Medulla oblongata (tissue), 1 donor: ENCODE results near the gene TCF23.
A peak's percentile ranks its signal among the peaks of the same experiment; 100 is the strongest.
"Not testable (repeated sequence)": the region's sequence is repeated elsewhere in the genome, so short reads cannot be mapped to it uniquely, and the experiment has no call there.

Experiments used
- DNase-seq: peaks from one replicate; pipeline ENCODE4 v3.0.0-alpha.2; 2015; ENCODE audit errors: extremely low spot score

TCF23 gene

DNA sequence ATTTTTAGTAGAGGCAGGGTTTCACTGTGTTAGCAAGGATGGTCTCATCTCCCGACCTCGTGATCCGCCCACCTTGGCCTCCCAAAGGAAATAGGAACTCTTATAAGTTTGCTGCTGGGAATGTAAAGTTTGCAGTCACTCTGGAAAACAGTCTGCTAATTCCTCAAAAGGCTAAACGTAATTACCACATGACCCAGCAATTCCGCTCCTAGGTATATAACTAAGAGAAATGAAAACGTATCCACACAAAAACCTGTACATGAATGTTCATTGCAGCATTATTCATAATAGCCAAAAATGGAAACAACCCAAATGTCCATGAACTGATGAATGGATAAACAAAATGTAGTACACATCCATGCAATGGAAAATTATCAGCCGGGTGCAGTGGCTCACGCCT, 41.2 kb downstream of the TCF23 start:
- no peak for DNase-seq

DNA sequence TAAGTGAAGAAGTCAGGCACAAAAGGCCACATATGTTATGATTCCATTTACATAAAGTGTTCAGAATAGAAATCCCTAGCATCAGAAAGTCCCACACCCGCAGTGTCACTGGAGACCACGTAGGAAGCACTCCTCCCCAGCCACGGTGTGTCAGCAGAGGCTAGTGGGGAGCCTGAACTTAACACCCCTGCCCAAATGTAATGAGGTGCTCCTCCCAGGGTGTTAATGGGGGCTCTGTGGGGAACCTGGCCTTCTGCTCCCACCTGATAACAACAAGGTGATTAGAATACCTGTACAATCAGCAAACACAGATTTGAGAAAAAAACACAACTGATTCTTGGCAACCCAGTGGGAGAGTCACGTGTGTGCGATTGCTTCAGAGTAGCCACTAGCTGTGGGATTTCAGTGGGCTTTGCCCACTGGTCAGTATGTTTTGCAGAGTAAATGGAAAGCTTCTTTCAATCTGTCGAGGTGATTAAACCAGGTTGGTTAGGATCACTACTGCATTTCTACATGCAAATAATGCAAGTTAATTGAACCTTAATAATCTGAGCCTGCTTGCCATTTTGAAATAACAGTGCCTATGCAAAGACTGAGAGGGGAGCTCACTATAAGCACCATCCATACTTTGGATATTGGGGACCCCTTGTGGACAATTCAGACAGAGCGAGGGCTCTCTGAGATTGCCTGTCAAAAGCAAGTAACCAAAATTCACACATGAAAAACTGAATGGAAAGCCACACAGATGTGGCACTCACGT, 42.4 kb downstream of the TCF23 start:
- peak; percentile 66 for DNase-seq

DNA sequence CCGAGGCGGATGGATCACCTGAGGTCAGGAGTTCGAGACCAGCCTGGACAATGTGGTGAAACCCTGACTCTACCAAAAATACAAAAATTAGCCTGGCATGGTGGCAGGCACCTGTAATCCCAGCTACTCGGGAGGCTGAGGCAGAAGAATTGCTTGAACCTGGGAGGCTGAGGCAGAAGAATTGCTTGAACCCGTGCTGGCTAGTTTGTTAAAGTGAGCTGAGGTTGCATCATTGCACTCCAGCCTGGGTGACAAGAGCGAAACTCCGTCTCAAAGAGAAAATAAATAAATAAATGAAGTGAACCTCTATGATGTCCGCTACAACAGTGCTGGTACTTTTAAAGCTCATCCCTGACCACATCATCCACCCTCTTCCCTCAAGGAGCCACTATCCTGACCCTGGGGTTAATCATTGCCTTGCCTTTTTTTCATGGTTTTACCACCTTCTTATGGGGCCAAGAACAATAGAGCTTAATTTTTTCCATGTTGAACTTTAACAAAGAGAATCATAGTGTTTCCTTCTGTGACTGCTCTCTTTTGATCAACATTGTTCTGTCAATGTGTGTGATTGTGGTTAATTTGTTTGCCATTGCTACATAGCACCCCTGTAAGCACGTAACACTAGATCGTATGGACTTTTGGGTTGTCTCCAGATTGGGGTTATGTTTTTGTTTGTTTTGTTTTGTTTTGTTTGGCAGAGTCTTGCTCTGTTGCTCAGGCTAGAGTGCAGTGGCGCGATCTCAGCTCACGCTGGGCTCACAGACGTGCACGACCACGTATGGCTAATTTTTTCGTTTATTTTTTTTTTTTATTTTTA, 45.9 kb downstream of the TCF23 start:
- DNase-seq = no peak

DNA sequence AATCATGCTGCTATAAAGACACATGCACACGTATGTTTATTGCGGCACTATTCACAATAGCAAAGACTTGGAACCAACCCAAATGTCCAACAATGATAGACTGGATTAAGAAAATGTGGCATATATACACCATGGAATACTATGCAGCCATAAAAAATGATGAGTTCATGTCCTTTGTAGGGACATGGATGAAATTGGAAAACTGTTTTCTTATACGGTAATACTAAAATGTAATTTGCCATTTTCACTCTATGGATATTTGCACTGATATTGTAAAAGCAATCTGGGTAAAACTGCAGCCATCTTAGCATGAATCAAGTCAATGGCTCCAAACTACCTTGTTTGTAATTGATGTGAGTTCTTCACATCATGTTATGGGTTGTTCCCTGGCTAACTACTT, 47.0 kb downstream of the TCF23 start:
- DNase-seq = not testable (repeated sequence)

DNA sequence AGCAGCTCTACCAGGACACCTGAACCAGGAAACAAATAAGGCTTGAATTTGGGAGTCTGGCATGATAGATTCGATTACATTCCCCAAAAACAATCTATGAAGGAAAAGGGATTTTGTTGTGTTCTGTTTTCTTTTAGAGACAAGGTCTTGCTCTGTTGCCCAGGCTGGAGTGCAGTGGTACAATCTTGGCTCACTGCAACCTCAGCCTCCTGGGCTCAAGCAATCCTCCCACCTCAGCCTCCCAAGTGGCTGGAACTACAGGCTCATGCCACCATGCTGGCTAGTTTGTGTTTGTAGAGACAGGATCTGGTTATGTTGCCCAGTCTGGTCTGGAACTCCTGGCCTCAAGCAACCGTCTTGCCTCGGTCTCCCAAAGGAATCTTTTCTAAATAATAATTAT, 49.3 kb downstream of the TCF23 start:
- not testable (repeated sequence) for DNase-seq

DNA sequence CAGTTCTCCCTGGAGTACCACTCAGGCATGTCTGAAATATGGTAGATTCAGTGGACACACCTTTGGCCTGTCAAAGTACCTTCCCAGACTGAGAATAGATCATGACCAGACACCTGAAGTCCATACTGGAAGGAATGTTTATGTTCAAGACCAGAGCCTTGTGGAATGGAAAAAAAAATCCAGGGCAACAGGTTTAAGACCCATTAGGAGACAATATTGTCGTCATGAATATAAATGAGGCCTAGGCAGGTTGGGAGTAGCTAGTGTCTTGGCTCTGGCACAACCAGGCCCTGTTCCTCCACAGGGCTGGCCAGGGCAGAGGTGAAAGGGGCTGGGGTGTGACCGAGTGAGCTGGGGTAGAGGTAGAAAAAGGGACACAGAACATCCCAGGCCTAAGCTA, 49.8 kb downstream of the TCF23 start:
- DNase-seq = no peak

DNA sequence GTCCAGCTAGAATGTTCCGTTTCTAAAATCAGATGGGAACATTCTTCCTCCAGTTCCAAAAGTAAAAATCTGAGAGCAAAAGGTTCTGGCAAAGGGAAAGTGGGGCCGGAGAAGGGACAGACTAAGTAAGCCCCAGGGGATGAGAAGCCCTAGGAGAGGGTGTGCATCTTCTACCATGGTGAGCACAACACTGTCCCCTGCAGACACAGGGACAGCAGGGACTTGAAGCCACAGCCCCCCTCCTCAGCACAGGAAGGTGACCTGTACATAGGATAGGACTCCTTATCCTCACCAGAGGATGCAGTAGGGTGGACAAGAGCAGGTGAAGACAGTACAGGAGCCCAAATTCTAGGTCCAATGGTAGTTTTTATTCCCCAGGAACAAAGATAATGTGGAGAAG, 50.4 kb downstream of the TCF23 start:
- no peak for DNase-seq

DNA sequence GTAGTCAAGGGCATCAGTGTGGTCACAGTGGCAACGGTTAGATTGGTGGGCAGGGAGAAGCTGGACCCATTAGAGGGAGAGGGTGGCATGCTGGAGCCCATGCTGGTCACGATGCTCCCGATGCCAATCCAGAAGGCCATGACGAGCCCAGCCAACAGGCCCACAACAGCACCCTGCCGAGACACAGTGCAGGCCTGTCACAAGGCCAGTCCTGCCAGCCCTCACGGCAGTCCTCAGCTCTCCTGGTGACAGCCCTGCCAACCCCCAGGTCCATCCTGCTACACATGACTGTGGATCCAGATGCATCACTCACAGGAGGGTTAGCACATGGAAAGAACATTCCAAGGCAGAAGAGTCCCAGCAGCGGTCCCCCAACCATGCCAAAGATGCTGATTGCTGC, 52.9 kb downstream of the TCF23 start:
- DNase-seq = no peak

DNA sequence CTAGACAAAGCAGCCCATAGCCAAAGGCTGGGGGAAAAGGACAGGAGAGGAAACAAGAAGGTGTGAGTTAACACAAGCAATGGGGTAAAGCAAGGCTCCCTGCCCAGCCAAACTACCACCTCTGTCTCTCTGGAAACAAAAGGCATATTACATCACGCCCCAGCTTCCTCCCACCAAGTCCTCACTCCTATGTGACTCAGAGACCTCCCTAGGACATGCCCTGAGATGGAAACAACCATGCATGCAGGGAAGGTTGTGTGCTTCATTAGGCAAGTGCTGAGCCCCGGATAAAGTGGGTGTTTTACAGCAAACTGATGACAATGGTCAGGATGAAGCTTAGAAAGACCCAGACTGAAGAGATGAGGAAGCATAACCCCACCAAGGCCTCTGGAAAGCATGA, 54.0 kb downstream of the TCF23 start:
- no peak for DNase-seq

DNA sequence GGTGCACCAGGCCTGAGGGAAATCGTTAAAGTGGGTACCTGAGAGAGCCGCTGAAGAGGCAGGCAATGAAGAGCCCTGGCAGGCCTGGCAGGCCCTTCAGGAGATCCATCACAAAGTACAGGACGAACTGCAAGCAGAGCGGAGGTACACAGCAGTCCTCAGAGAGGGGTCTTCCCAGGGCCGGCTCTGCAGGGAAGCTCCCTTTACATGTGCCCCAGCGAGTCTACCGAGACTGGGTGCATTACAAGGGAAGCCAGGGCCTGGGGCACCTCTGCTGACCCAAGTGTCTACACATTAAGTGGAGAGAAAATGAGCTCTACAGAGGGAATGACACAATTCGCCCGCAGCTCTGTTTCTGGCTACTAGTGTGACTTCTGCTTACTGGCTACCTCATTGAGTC, 54.9 kb downstream of the TCF23 start:
- DNase-seq = no peak

DNA sequence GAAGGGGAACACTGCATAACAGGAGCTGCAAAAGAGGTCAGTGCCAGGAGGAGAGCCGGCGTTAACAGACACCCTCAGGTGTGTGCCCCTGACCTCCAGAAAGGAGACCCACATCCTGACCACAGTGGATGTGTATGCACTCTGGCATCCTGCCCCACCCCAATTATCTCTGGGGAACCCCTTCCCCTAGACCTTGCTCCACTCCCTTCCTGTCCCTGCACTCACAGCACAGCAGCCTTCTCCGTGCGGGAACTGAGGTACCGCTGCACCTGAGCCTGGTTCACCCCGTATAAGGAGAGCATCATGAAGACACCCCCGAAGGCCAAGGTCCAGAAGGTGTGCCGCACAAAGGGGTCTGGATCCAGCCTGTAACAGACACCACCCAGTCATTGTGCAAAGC, 55.8 kb downstream of the TCF23 start:
- DNase-seq = no peak

DNA sequence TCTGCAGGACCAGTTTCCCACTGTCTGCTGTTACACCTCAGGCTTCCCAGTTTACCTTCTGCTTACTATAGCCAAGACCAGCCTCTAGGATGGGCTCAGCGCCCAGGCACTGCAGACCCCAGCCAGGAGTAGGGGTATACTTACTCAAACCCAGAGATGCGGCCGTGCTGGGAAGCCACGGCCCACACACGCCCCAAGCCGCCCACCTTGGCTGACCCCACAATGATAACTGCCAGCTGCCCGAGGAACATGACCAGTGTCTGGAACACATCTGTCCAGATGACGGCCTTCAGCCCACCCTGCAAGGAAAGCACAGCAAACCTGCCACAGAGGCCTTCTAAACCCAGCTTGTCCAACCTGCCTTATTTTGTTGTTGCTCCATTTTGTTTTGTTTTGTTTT, 56.4 kb downstream of the TCF23 start:
- DNase-seq = no peak

DNA sequence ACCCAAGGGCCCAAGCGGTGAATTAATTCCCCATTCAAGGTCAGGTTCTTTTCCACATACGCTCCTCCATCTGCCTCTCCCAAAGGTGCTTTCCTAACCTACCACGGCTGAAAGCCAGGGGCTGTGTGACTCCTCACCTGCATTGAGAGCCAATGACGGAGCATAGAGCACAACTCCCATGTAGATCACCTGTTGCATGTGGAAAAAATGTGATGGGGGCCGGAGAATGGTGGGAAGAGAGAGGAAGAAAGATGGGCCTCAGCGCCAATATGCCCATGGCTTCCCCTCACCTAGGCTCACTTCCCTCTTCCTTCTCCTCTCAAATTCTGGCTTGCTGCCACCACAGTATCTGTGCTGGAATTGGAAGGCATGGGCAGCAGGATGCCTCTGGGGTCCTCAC, 57.5 kb downstream of the TCF23 start:
- DNase-seq = no peak
